SKM-1 treated with dmso at 0.1 percent for 144 hours (cell line): ENCODE data around the gene CDK5RAP2.
A peak's percentile ranks its signal among the peaks of the same experiment; 100 is the strongest.
"Not testable (repeated sequence)": the region's sequence is repeated elsewhere in the genome, so short reads cannot be mapped to it uniquely, and the experiment has no call there.

Experiments
- DNase-seq: peaks from one replicate; lab custom pipeline; 2025; ENCODE audit not compliant: unreplicated experiment; lab: John Stamatoyannopoulos, UW

CDK5RAP2 gene

GRCh38 chr9:120545701-120546550 lies 34.0 kb downstream of the CDK5RAP2 start:
- no peak for DNase-seq

GRCh38 chr9:120544441-120544840 lies 35.5 kb downstream of the CDK5RAP2 start:
- DNase-seq: no peak

GRCh38 chr9:120542701-120543490 lies 37.1 kb downstream of the CDK5RAP2 start:
- DNase-seq: no peak

GRCh38 chr9:120541921-120542320 lies 38.0 kb downstream of the CDK5RAP2 start:
- no peak for DNase-seq

GRCh38 chr9:120539951-120540350 lies 40.0 kb downstream of the CDK5RAP2 start:
- DNase-seq: no peak

GRCh38 chr9:120538339-120538738 lies 41.6 kb downstream of the CDK5RAP2 start:
- DNase-seq: no peak

- DNase-seq: no peak
These were observed 42.9 kb downstream of the CDK5RAP2 start for GRCh38 chr9:120536949-120537640.

GRCh38 chr9:120536094-120536493 lies 43.9 kb downstream of the CDK5RAP2 start:
- no peak for DNase-seq

DNA sequence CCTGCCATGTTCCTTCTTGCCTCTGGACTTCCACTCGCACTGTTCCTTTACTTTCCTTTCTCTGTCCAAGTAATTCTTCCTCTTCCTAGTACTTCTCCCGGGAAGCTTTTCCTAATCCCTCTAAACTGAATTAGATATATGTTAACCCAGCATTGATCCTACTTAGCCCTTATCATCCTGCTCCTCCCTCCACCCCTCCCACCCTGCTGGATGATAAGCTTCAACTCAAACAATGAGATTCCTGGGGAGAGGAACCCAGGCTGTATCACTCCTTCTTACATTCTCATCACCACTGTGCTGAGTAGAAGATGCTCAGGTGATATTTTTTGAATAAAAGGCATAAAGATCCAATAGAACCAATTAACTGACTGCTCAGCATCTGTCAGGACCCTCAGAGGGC lies 45.7 kb downstream of the CDK5RAP2 start:
- DNase-seq: no peak

DNA sequence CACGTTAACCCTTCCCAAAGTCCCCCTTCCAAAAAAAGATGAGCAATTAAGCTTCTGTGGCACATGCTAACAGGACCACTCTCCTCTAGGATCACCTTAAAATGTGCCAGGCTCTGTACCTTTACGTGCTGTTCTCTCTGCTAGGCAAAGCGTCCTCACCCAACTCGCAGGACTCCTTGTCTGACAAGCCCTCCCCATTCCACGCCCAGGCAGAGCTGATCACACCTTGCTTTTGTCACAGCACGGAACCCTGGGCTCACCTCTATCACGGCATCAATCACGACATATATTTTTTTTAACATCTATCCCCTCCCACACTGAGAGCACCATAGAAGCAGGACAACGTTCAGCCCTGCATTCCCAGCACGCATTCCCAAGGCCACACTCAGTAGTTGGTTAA lies 47.1 kb downstream of the CDK5RAP2 start:
- DNase-seq: no peak

DNA sequence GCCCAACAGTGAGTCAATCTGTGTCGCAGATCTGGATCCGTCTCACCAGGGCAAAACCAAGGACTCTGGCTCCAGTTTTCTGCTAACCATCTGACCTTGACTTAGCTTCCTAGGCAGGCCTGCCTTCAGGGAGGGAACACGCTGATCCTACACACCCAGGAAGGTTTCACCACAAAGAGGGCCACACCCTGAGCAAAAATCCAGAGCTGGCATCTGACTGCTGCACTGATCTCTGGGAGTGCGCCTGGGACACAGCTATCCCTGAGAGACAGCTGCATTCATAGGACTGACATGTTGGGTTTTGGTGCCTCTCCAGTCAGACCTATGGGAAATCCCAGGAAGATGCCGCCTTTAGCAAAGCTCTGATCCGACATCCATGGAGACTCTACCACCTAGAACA lies 47.5 kb downstream of the CDK5RAP2 start:
- DNase-seq: no peak

DNA sequence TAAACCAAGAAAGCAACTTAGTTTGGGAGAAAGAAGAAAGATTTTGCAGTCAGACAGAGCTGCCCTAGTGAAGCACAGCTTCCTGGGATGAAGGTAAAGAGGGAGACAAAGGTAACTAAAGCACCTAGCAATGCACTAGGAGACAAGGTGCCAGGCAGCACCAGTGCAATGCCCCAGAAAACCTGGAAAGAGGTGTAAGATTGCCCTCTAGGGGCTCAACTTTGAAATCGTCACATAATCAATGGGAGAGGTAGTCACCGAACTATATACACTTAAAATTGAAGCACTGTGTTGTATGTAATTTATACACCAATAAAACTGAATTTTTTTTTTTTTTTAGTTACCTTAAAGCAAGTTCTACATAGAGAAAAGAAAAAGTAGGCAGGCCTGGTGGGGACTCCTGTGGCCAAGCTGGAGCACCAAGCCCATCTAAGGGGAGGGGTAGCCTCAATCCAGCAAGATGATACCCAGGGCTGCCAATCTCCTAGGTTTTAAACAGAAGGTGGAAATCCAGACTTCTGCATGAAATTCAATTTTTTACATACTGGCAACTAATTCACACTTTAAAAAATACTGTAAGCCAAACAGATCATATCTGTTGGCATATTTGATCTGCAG lies 48.2 kb downstream of the CDK5RAP2 start:
- peak; percentile 1 for DNase-seq

GRCh38 chr9:120530220-120530832 lies 49.6 kb downstream of the CDK5RAP2 start:
- DNase-seq: not testable (repeated sequence)

GRCh38 chr9:120528829-120529228 lies 51.1 kb downstream of the CDK5RAP2 start:
- no peak for DNase-seq

DNA sequence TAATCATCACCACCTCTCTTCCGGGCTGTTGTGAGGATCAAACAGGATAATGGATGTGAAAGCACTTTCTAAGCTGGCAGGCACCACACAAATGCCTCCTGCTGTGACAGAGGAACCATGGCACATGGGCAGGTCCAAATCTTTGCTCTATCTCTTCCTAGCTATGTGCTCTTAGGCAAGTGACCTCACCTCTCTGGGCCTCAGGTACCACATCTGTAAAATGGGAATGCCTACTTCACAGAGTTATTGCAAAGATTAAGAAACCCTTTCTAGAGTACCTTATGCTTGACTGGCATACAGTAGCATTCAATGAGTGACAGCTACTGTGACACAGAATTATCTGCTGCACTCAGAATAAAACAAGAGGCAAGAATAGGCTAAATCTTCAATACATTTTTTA lies 51.6 kb downstream of the CDK5RAP2 start:
- no peak for DNase-seq

- DNase-seq: no peak
These were observed 53.4 kb downstream of the CDK5RAP2 start for GRCh38 chr9:120526534-120526933.

DNA sequence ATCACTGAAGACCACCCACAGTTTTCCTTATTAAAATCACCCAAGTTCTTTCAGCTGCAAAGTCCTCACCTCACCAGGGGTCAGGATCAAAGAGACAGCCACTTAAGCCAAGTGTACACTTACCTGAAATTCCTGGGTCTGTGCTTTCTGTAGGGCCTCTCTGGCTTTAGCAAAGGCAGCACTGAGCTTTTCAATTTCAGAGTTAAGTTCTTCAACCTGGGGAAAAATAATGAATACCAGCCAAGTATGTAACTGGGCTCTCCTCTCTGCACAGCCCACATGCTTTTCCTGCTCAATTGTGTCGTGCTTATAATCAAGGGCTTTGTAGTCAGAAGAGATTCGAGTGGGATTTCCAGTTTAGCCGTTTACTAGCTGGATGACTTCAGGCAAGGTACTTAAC lies 55.1 kb downstream of the CDK5RAP2 start:
- DNase-seq: no peak

DNA sequence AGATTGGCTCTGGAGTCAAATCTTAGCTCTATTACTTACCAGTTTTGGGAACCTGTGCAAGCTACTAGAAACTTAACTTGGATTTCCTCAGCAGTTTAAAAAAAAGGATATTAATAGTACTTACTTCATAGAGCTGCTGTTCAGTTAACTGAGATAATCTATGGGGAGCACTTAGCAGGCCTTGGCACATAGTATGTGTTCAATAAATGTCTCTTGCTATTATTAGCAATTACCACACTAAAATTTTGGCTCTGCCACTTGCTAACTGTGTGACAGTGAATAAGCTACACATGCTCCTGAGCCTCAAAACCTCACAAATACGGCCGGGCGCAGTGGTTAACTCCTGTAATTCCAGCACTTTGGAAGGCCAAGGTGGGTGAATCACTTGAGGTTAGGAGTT lies 55.9 kb downstream of the CDK5RAP2 start:
- DNase-seq: no peak

- DNase-seq: no peak
These were observed 57.4 kb downstream of the CDK5RAP2 start for GRCh38 chr9:120522558-120522957.

DNA sequence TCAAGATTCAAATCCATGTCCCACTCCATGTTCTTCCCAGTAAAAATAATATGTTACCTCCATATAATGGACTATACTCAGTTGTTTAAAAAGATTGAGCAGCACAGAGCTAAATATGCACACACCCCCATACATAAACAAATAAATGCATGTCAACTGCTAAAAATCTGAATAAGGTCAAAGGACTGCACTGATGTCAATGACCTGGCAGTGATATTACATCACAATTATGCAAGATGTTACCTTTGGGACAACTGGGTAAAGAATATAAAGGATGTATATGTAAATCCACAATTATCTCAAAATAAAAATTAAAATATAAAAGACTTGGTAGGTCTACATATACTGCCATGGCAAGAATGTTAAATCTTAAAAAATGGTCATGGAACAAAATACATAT lies 57.9 kb downstream of the CDK5RAP2 start:
- DNase-seq: no peak

DNA sequence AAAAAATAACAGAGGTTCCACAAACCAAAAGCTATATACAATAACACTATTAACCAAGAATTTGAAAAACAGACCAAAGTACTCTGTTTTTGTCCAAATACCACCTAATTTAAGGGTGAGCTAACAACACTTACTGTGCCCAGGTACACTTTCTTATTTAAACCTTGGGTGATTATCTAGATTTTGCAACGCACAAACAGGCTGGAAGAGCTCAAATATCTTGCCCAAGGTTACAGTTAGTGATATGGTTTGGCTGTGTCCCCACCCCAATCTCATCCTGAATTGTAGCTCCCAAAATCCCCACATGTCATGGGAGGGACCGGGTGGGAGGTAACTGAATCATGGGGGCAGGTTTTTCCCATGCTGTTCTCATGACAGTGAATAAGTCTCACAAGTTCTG lies 58.9 kb downstream of the CDK5RAP2 start:
- DNase-seq: no peak
